ENCODE results near the gene MGAT4A. TPM values are rescaled to one million over a fixed set of nuclear protein-coding genes. Genes with fewer than 3 reads are reported as not detected.

Gene MGAT4A
- total and polyA plus RNA-seq, 2 experiments from 2014 or later = 4.4 to 5.6 TPM

DNA sequence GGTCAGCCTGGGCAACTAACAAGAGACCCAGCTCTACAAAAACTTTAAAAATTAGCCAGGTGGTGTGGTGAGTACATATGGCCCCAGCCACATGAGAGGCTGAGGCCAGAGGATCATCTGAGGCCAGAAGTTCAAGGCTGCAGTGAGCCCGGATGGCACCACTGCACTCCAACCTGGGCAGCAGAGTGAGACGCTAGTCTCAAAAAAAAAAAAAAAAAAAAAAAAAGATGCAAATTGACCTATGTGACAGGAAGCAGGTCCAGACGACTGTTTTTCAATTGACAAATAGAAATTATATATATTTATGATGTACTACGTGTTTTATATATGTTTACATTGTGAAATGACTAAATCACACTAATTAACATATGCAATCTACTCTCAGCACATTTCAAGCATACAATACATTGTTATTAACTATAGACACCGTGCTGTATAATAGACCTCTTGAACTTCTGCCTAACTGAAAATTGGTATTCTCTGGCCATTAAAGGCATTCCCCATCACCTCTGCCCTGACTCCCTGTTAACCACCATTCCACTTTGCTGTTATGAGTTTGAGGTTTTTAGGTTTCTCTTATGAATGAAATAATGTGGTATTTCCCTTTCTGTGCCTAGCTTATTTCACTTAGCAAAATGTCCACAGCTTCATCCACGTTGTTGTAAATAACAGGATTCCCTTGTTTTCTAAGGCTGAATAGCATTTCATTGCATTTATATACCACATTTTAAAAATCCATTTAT, 32.4 kb upstream of the MGAT4A start:
- DNase-seq (ENCODE audit: low spot score) (no peak), ATAC-seq (no peak)
- Histone ChIP-seq H3K27ac (ENCODE audit: low read depth) (no peak overlapping the region), H3K79me2 (replicated peaks; ENCODE audit: insufficient read depth) (no peaks in the 10 kb centered on the region), H3K4me2 (no peak overlapping the region), H3K27me3 (ENCODE audit: insufficient read depth) (no peaks in the 10 kb centered on the region), H3K4me1 (ENCODE audit: insufficient read depth) (no peaks in the 10 kb centered on the region), H3K9me2 (ENCODE audit: insufficient read depth) (no peaks in the 10 kb centered on the region), H2AFZ (no peak overlapping the region), H3K4me3 (no peak overlapping the region), H3F3A (replicated peaks; ENCODE audit: low read depth) (no peaks in the 10 kb centered on the region), H3K36me3 (ENCODE audit: insufficient read depth) (no peaks in the 10 kb centered on the region), H4K20me1 (replicated peaks; ENCODE audit: insufficient read depth) (no peaks in the 10 kb centered on the region)
- Mint-ChIP-seq H3K4me1 (peaks cover 5% of the 10 kb centered on the region; the same call in 2 of the 3 replicates), H3K27me3 (ENCODE audit: insufficient read depth, low read depth, poor library complexity) (no peaks in the 10 kb centered on the region), H3K27ac (no peak overlapping the region), H3K4me3 (no peak overlapping the region), H3K9me3 (no peaks in the 10 kb centered on the region), H3K36me3 (ENCODE audit: low read depth) (no peaks in the 10 kb centered on the region)
- no peak for TF ChIP-seq NANOG (IDR thresholded peaks at IDR 0.05; ENCODE audit: borderline replicate concordance)
- TF ChIP-seq EZH2 (IDR thresholded peaks at IDR 0.05; ENCODE audit: low read depth, unreplicated experiment) = no peak
- no peak for TF ChIP-seq ZNF331 (CRISPR knock-in tag; IDR thresholded peaks at IDR 0.05; ENCODE audit: low read depth)
- TF ChIP-seq CTCF (conservative IDR thresholded peaks at IDR 0.05; ENCODE audit: low read depth in 2 of 2) = no peak
- no peak for TF ChIP-seq REST (IDR thresholded peaks at IDR 0.05; ENCODE audit: unreplicated experiment)

DNA sequence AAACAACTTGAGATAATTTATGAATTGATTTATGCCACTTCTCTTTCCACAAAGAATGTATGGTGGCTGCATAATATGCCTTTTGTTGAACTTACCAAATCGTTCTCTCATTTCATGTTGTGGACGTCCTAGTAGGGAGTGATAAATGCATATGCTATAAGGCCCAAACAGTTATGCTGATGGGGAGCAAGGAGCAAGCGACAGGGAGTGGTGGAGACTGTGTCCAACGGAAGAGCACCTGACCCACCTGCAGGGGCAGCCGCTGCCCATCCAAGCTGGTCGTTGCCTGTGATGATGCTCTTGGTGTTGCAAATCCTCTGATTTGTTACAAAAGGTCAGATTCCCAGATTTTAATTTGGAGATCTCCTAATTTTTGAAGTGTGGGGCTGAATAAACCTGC, 31.0 kb upstream of the MGAT4A start:
- Histone ChIP-seq H3F3A (replicated peaks; ENCODE audit: low read depth) (no peaks in the 10 kb centered on the region), H2AFZ (no peak overlapping the region), H4K20me1 (replicated peaks; ENCODE audit: insufficient read depth) (no peaks in the 10 kb centered on the region), H3K27me3 (ENCODE audit: insufficient read depth) (no peaks in the 10 kb centered on the region), H3K36me3 (ENCODE audit: insufficient read depth) (no peaks in the 10 kb centered on the region), H3K4me2 (no peak overlapping the region), H3K9me2 (ENCODE audit: insufficient read depth) (no peaks in the 10 kb centered on the region), H3K4me3 (no peak overlapping the region), H3K79me2 (replicated peaks; ENCODE audit: insufficient read depth) (no peaks in the 10 kb centered on the region), H3K27ac (ENCODE audit: low read depth) (no peak overlapping the region), H3K4me1 (ENCODE audit: insufficient read depth) (no peaks in the 10 kb centered on the region)
- Mint-ChIP-seq H3K27me3 (ENCODE audit: insufficient read depth, low read depth, poor library complexity) (no peaks in the 10 kb centered on the region), H3K9me3 (no peaks in the 10 kb centered on the region; the same call in 2 of the 3 replicates), H3K4me1 (peaks cover 7% of the 10 kb centered on the region; the same call in 2 of the 3 replicates), H3K36me3 (ENCODE audit: low read depth) (no peaks in the 10 kb centered on the region), H3K4me3 (no peak overlapping the region), H3K27ac (no peak overlapping the region)
- ATAC-seq = no peak
- DNase-seq (ENCODE audit: low spot score) = no peak
- TF ChIP-seq NANOG (IDR thresholded peaks at IDR 0.05; ENCODE audit: borderline replicate concordance) (no peak), EZH2phosphoT487 (IDR thresholded peaks at IDR 0.05; ENCODE audit: unreplicated experiment) (no peak), POLR2AphosphoS5 (IDR thresholded peaks at IDR 0.05; ENCODE audit: low read depth) (no peak), JUNB (IDR thresholded peaks at IDR 0.05; ENCODE audit: unreplicated experiment) (no peak)
- TF ChIP-seq, protein P1, sequence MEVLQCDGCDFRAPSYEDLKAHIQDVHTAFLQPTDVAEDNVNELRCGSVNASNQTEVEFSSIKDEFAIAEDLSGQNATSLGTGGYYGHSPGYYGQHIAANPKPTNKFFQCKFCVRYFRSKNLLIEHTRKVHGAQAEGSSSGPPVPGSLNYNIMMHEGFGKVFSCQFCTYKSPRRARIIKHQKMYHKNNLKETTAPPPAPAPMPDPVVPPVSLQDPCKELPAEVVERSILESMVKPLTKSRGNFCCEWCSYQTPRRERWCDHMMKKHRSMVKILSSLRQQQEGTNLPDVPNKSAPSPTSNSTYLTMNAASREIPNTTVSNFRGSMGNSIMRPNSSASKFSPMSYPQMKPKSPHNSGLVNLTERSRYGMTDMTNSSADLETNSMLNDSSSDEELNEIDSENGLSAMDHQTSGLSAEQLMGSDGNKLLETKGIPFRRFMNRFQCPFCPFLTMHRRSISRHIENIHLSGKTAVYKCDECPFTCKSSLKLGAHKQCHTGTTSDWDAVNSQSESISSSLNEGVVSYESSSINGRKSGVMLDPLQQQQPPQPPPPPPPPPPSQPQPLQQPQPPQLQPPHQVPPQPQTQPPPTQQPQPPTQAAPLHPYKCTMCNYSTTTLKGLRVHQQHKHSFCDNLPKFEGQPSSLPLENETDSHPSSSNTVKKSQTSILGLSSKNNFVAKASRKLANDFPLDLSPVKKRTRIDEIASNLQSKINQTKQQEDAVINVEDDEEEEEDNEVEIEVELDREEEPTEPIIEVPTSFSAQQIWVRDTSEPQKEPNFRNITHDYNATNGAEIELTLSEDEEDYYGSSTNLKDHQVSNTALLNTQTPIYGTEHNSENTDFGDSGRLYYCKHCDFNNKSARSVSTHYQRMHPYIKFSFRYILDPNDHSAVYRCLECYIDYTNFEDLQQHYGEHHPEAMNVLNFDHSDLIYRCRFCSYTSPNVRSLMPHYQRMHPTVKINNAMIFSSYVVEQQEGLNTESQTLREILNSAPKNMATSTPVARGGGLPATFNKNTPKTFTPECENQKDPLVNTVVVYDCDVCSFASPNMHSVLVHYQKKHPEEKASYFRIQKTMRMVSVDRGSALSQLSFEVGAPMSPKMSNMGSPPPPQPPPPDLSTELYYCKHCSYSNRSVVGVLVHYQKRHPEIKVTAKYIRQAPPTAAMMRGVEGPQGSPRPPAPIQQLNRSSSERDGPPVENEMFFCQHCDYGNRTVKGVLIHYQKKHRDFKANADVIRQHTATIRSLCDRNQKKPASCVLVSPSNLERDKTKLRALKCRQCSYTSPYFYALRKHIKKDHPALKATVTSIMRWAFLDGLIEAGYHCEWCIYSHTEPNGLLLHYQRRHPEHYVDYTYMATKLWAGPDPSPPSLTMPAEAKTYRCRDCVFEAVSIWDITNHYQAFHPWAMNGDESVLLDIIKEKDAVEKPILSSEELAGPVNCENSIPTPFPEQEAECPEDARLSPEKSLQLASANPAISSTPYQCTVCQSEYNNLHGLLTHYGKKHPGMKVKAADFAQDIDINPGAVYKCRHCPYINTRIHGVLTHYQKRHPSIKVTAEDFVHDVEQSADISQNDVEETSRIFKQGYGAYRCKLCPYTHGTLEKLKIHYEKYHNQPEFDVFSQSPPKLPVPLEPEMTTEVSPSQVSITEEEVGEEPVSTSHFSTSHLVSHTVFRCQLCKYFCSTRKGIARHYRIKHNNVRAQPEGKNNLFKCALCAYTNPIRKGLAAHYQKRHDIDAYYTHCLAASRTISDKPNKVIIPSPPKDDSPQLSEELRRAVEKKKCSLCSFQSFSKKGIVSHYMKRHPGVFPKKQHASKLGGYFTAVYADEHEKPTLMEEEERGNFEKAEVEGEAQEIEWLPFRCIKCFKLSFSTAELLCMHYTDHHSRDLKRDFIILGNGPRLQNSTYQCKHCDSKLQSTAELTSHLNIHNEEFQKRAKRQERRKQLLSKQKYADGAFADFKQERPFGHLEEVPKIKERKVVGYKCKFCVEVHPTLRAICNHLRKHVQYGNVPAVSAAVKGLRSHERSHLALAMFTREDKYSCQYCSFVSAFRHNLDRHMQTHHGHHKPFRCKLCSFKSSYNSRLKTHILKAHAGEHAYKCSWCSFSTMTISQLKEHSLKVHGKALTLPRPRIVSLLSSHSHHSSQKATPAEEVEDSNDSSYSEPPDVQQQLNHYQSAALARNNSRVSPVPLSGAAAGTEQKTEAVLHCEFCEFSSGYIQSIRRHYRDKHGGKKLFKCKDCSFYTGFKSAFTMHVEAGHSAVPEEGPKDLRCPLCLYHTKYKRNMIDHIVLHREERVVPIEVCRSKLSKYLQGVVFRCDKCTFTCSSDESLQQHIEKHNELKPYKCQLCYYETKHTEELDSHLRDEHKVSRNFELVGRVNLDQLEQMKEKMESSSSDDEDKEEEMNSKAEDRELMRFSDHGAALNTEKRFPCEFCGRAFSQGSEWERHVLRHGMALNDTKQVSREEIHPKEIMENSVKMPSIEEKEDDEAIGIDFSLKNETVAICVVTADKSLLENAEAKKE (CRISPR knock-in tag; IDR thresholded peaks at IDR 0.05) = no peak

All from GM23338 (cell line).